Hepatocyte (in vitro differentiated cells): ENCODE measurements around the gene RAP1GAP.

Source experiments
- EZH2phosphoT487 ChIP-seq: fragments of 200-600 bp; sonication (generic); IDR thresholded peaks from one replicate; pipeline ENCODE4 v1.6.1; 2018; ENCODE audit warnings: antibody characterized with exemption, mild to moderate bottlenecking, low read depth, moderate library complexity; ENCODE audit not compliant: unreplicated experiment, severe bottlenecking
- TF ChIP-seq, protein P1 (sequence below): fragments of 200-600 bp; sonication (generic); IDR thresholded peaks from 2 replicates; pipeline ENCODE4 v1.5.1; 2016; ENCODE audit warnings: antibody characterized with exemption, mild to moderate bottlenecking; ENCODE audit not compliant: poor library complexity

- TF ChIP-seq, protein P1, sequence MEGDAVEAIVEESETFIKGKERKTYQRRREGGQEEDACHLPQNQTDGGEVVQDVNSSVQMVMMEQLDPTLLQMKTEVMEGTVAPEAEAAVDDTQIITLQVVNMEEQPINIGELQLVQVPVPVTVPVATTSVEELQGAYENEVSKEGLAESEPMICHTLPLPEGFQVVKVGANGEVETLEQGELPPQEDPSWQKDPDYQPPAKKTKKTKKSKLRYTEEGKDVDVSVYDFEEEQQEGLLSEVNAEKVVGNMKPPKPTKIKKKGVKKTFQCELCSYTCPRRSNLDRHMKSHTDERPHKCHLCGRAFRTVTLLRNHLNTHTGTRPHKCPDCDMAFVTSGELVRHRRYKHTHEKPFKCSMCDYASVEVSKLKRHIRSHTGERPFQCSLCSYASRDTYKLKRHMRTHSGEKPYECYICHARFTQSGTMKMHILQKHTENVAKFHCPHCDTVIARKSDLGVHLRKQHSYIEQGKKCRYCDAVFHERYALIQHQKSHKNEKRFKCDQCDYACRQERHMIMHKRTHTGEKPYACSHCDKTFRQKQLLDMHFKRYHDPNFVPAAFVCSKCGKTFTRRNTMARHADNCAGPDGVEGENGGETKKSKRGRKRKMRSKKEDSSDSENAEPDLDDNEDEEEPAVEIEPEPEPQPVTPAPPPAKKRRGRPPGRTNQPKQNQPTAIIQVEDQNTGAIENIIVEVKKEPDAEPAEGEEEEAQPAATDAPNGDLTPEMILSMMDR: no peak
- TF ChIP-seq EZH2phosphoT487: no peak
Observed at GRCh38 chr1:21620011-21620410, 49.1 kb downstream of the RAP1GAP start.
